WTC11 (cell line): ENCODE data around the gene CPXM2. TPM values are rescaled to one million over a fixed set of nuclear protein-coding genes. Genes with fewer than 3 reads are reported as not detected.

Experiments
- ATAC-seq: fragments of 200-7000 bp; cut with Tn5 transposase; 2 replicates; pipeline ENCODE4 v1.10.0; 2021; ENCODE audit warnings: mild to moderate bottlenecking, moderate library complexity
- CTCF ChIA-PET: fragments of 300-600 bp; sonication (Branson Sonifier 250); formaldehyde crosslinking; loops from one replicate; lab custom pipeline; 2021; ENCODE audit warnings: antibody characterized with exemption; lab: Charles Lee
- POLR2A ChIA-PET: fragments of 350-600 bp; sonication (Branson Sonifier 250); formaldehyde crosslinking; loops from one replicate; lab custom pipeline; 2021; ENCODE audit warnings: antibody characterized with exemption; lab: Charles Lee
- DNase-seq: peaks from one replicate; pipeline ENCODE4 v3.0.0; 2021; ENCODE audit warnings: low spot score
- H3K27ac Mint-ChIP-seq: 2 replicates; pipeline ENCODE4 v1.8.0; 2021; ENCODE audit warnings: mixed read lengths
- H3K27me3 Mint-ChIP-seq: 2 replicates; pipeline ENCODE4 v1.8.0; 2021; ENCODE audit warnings: low read depth, mild to moderate bottlenecking, moderate library complexity, mixed read lengths
- H3K36me3 Mint-ChIP-seq: 2 replicates; pipeline ENCODE4 v1.8.0; 2021; ENCODE audit warnings: mixed read lengths
- H3K4me1 Mint-ChIP-seq: 2 replicates; pipeline ENCODE4 v1.8.0; 2022; ENCODE audit warnings: mixed read lengths
- H3K4me3 Mint-ChIP-seq: 2 replicates; pipeline ENCODE4 v1.8.0; 2021; ENCODE audit warnings: mild to moderate bottlenecking, moderate library complexity, mixed read lengths
- H3K9me3 Mint-ChIP-seq: 2 replicates; pipeline ENCODE4 v1.8.0; 2021; ENCODE audit warnings: mixed read lengths
- CREB1 ChIP-seq: sonication (generic); formaldehyde crosslinking; IDR thresholded peaks from 2 replicates; pipeline ENCODE4 v1.8.0; 2023; ENCODE audit warnings: mild to moderate bottlenecking, missing genetic modification reagents
- CTCF ChIP-seq: fragments of 200-600 bp; IDR thresholded peaks from 2 replicates; pipeline ENCODE4 v1.8.0; 2022; ENCODE audit warnings: antibody characterized with exemption
- ETV6 ChIP-seq: sonication (generic); formaldehyde crosslinking; IDR thresholded peaks from 2 replicates; pipeline ENCODE4 v1.8.1; 2022; ENCODE audit warnings: mild to moderate bottlenecking, missing genetic modification reagents
- FOXJ3 ChIP-seq: sonication (generic); formaldehyde crosslinking; IDR thresholded peaks from 2 replicates; pipeline ENCODE4 v1.9.0; 2021; ENCODE audit warnings: missing genetic modification reagents, mild to moderate bottlenecking, borderline replicate concordance
- FOXK1 ChIP-seq: sonication (generic); formaldehyde crosslinking; IDR thresholded peaks from 2 replicates; pipeline ENCODE4 v1.8.0; 2022; ENCODE audit warnings: mild to moderate bottlenecking, moderate library complexity, missing genetic modification reagents
- FOXP4 ChIP-seq: sonication (generic); formaldehyde crosslinking; IDR thresholded peaks from 2 replicates; pipeline ENCODE4 v1.8.0; 2022; ENCODE audit warnings: mild to moderate bottlenecking, missing genetic modification reagents
- IRF1 ChIP-seq: sonication (generic); formaldehyde crosslinking; IDR thresholded peaks from 2 replicates; pipeline ENCODE4 v1.8.0; 2023; ENCODE audit warnings: missing genetic modification reagents
- JUN ChIP-seq: sonication (generic); formaldehyde crosslinking; IDR thresholded peaks from 2 replicates; pipeline ENCODE4 v1.8.0; 2023; ENCODE audit warnings: mild to moderate bottlenecking, missing genetic modification reagents
- KAT7 ChIP-seq: sonication (generic); formaldehyde crosslinking; IDR thresholded peaks from 2 replicates; pipeline ENCODE4 v1.8.1; 2023; ENCODE audit warnings: missing genetic modification reagents, mild to moderate bottlenecking, borderline replicate concordance
- MAX ChIP-seq: sonication (generic); formaldehyde crosslinking; IDR thresholded peaks from 2 replicates; pipeline ENCODE4 v1.8.0; 2022; ENCODE audit warnings: mild to moderate bottlenecking, missing genetic modification reagents
- NFATC4 ChIP-seq: fragments of 250-450 bp; sonication (Bioruptor Pico); IDR thresholded peaks from 2 replicates; pipeline ENCODE4 v1.9.0; 2021; ENCODE audit warnings: mild to moderate bottlenecking
- NFE2L1 ChIP-seq: sonication (generic); formaldehyde crosslinking; IDR thresholded peaks from 2 replicates; pipeline ENCODE4 v1.8.1; 2023; ENCODE audit warnings: missing genetic modification reagents
- NFYB ChIP-seq: sonication (generic); formaldehyde crosslinking; conservative IDR thresholded peaks from 2 replicates; pipeline ENCODE4 v1.8.0; 2022; ENCODE audit warnings: low read depth, missing genetic modification reagents
- PRRX2 ChIP-seq: fragments of 250-450 bp; sonication (Bioruptor Pico); IDR thresholded peaks from 2 replicates; pipeline ENCODE4 v1.8.0; 2021; ENCODE audit warnings: mild to moderate bottlenecking
- SMAD3 ChIP-seq: sonication (generic); formaldehyde crosslinking; IDR thresholded peaks from 2 replicates; pipeline ENCODE4 v1.8.0; 2022; ENCODE audit warnings: missing genetic modification reagents, mild to moderate bottlenecking, borderline replicate concordance
- SOX15 ChIP-seq: fragments of 250-450 bp; sonication (Bioruptor Pico); IDR thresholded peaks from 2 replicates; pipeline ENCODE4 v1.9.0; 2021; ENCODE audit warnings: mild to moderate bottlenecking
- TCF7 ChIP-seq: sonication (generic); formaldehyde crosslinking; IDR thresholded peaks from 2 replicates; pipeline ENCODE4 v1.8.0; 2022; ENCODE audit warnings: mild to moderate bottlenecking, low read depth, missing genetic modification reagents, moderate library complexity
- ZBTB21 ChIP-seq: sonication (generic); formaldehyde crosslinking; IDR thresholded peaks from 2 replicates; pipeline ENCODE4 v1.8.1; 2023; ENCODE audit warnings: mild to moderate bottlenecking, missing genetic modification reagents, borderline replicate concordance
- ZNF219 ChIP-seq: sonication (generic); formaldehyde crosslinking; IDR thresholded peaks from 2 replicates; pipeline ENCODE4 v1.8.0; 2023; ENCODE audit warnings: missing genetic modification reagents, mild to moderate bottlenecking, borderline replicate concordance
- ZNF317 ChIP-seq: sonication (generic); formaldehyde crosslinking; IDR thresholded peaks from 2 replicates; pipeline ENCODE4 v1.8.1; 2023; ENCODE audit warnings: low read depth, mild to moderate bottlenecking, moderate library complexity, missing genetic modification reagents, borderline replicate concordance
- ZNF532 ChIP-seq: fragments of 250-450 bp; sonication (Bioruptor Pico); IDR thresholded peaks from 2 replicates; pipeline ENCODE4 v1.9.0; 2021; ENCODE audit warnings: mild to moderate bottlenecking, borderline replicate concordance
- ZNF671 ChIP-seq: fragments of 250-450 bp; sonication (Bioruptor Pico); IDR thresholded peaks from 2 replicates; pipeline ENCODE4 v1.8.0; 2021; ENCODE audit warnings: mild to moderate bottlenecking
- total RNA-seq: library from RNA; stranded (reverse); gene quantifications from 3 replicates; pipeline ENCODE4 v1.2.3, GENCODE V29; 2021
- TF ChIP-seq, protein P1 (sequence below): sonication (generic); formaldehyde crosslinking; IDR thresholded peaks from 2 replicates; pipeline ENCODE4 v1.8.1; 2023; ENCODE audit warnings: mild to moderate bottlenecking, missing genetic modification reagents

Gene CPXM2
- total RNA-seq, 1 experiment from 2014 or later, result 3.4 TPM

GRCh38 chr10:123778719-123779517, 112.7 kb downstream of the CPXM2 start:
- DNase-seq, result no peak
- ChIA-PET POLR2A (no interaction called here), CTCF (interaction anchor here (0.8 kb wide), 1 partner anchor 118 kb away, joined by 4 read pairs; no protein-coding TSS in a partner anchor)
- H3K4me1 Mint-ChIP-seq, result peaks cover 43% of the 10 kb centered on the region
- no peaks in the 10 kb centered on the region for H3K9me3 Mint-ChIP-seq
- peaks cover 32% of the 10 kb centered on the region for H3K27me3 Mint-ChIP-seq
- no peak; the same call in 1 of the 2 replicates for ATAC-seq
- no peak overlapping the region for H3K4me3 Mint-ChIP-seq
- no peaks in the 10 kb centered on the region for H3K36me3 Mint-ChIP-seq
- TF ChIP-seq PRRX2 (CRISPR knock-in tag) (no peak), CTCF (no peak), FOXJ3 (CRISPR knock-in tag) (no peak), IRF1 (CRISPR knock-in tag) (no peak), ZNF671 (CRISPR knock-in tag) (no peak), ZNF317 (CRISPR knock-in tag) (no peak), NFATC4 (CRISPR knock-in tag) (no peak), KAT7 (CRISPR knock-in tag) (no peak), NFYB (CRISPR knock-in tag) (no peak), JUN (no peak), FOXK1 (CRISPR knock-in tag) (no peak), ETV6 (CRISPR knock-in tag) (no peak), ZNF219 (CRISPR knock-in tag) (no peak)
- TF ChIP-seq, protein P1, sequence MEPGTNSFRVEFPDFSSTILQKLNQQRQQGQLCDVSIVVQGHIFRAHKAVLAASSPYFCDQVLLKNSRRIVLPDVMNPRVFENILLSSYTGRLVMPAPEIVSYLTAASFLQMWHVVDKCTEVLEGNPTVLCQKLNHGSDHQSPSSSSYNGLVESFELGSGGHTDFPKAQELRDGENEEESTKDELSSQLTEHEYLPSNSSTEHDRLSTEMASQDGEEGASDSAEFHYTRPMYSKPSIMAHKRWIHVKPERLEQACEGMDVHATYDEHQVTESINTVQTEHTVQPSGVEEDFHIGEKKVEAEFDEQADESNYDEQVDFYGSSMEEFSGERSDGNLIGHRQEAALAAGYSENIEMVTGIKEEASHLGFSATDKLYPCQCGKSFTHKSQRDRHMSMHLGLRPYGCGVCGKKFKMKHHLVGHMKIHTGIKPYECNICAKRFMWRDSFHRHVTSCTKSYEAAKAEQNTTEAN (CRISPR knock-in tag), result no peak
- H3K27ac Mint-ChIP-seq, result no peak overlapping the region

GRCh38 chr10:123777881-123778280, 113.7 kb downstream of the CPXM2 start:
- peaks cover 23% of the 10 kb centered on the region for H3K27me3 Mint-ChIP-seq
- ATAC-seq (no peak), DNase-seq (no peak)
- peaks cover 42% of the 10 kb centered on the region for H3K4me1 Mint-ChIP-seq
- H3K9me3 Mint-ChIP-seq, result no peaks in the 10 kb centered on the region; the same call in 1 of the 2 replicates
- ChIA-PET POLR2A (interaction anchor here (0.6 kb wide), 1 partner anchor 317 kb away, joined by 4 read pairs; no protein-coding TSS in a partner anchor), CTCF (no interaction called here)
- no peak overlapping the region for H3K27ac Mint-ChIP-seq
- no peaks in the 10 kb centered on the region for H3K36me3 Mint-ChIP-seq
- no peak overlapping the region for H3K4me3 Mint-ChIP-seq
- no peak for TF ChIP-seq ZBTB21 (CRISPR knock-in tag)
- TF ChIP-seq SMAD3 (CRISPR knock-in tag), result no peak
- no peak for TF ChIP-seq SOX15 (CRISPR knock-in tag)
- TF ChIP-seq CREB1 (CRISPR knock-in tag), result no peak
- TF ChIP-seq MAX, result no peak
- TF ChIP-seq NFE2L1 (CRISPR knock-in tag), result no peak
- no peak for TF ChIP-seq TCF7 (CRISPR knock-in tag)
- TF ChIP-seq FOXP4 (CRISPR knock-in tag), result no peak
- no peak for TF ChIP-seq ZNF532 (CRISPR knock-in tag)
